HuH-7 (cell line): ENCODE results near the gene LRP11.
"Not testable (repeated sequence)": the region's sequence is repeated elsewhere in the genome, so short reads cannot be mapped to it uniquely, and the experiment has no call there.

Source experiments
- DNase-seq: peaks from one replicate; pipeline ENCODE4 v3.0.0; 2011; ENCODE audit warnings: low spot score

The LRP11 gene, protein sequence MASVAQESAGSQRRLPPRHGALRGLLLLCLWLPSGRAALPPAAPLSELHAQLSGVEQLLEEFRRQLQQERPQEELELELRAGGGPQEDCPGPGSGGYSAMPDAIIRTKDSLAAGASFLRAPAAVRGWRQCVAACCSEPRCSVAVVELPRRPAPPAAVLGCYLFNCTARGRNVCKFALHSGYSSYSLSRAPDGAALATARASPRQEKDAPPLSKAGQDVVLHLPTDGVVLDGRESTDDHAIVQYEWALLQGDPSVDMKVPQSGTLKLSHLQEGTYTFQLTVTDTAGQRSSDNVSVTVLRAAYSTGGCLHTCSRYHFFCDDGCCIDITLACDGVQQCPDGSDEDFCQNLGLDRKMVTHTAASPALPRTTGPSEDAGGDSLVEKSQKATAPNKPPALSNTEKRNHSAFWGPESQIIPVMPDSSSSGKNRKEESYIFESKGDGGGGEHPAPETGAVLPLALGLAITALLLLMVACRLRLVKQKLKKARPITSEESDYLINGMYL

DNA sequence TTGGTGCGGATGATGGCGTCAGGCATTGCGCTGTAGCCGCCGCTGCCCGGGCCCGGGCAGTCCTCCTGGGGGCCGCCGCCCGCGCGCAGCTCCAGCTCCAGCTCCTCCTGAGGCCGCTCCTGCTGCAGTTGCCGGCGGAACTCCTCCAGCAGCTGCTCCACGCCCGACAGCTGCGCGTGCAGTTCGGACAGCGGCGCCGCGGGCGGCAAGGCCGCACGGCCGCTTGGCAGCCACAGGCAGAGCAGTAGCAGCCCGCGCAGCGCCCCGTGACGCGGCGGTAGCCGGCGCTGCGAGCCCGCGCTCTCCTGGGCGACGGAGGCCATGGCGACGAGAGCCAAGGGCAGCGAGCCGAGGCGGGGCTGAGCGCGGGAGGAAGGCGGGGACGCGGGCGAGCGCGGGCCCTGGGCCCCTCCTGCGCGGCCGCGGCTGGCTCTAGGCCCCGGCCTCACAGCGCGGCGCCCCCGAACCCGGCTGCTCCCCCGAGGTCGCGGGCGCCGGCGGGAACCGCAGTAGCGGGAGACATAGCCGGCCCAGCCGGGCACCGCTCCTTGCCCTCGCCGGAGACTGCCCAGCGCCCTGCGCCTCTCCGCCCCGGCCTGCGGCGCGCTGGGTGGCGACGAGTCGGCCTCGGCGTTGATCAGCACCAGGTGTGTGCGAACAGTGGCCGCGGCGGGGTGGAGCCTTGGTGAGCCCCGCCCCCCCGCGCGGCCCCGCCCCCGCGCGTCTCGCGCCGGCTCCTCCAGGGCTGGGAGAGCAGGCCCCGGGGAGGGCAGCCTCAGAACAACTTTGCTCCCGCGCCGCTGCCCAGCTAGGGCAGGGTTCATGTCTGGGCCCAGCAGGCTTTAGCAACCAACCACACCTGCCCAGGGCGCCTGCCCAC lies at the start of gene LRP11:
LRP11 (minus strand) TSS at position 662 of the 880 bp plus-strand sequence; CDS start at position 323, 339 bp downstream.
- DNase-seq, result peak; percentile 96

DNA sequence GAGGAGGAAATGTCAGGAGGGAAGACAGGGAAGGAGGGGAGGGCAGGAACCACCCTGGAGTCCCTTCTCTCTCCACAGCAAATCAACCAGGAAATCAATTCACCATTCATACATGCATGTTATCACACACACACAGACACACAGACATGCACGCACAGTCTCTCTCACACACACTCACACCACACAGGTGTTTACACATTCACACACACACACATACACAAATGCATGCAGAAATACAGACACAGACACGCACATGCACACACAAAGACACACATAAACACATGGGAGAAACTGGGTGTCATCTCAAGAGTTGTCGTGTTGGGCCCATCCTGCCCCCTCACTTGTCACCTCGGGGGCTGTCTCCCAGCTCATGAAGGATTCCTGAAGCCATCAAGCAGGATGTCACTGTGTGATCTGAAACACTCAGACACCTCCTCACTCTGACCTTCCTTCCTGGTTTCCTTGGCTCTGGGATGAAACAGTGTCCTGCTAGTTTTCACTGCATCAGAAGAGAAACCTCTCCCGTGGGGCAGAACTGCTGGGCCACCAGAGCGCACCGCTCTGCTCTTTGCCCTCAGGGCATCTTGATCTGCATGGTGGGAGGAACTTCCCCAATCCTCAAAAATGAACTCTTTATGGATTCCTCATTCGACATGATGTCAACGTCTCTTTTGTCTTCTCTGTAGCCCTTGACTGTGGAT lies 49.5 kb upstream of the LRP11 start:
- DNase-seq, result no peak

DNA sequence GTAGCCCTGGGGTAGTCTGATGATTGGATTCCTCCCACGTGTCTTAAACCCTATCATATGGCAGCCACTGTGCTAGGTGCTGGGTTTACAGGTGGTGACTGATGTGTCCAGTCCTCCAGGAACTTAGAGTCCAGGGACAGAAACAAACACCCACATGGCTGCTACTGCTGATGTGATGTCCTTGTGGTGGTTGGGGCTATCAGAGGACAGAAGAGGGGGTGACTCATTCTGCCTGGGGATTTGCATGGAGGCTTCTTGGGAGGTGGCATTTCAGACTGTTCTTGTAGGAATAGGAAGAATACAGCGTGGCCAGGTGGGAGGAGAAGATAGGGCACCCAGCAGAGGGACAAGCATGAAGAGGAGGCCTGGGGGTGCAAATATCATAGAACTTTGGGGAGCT lies 48.9 kb upstream of the LRP11 start:
- DNase-seq, result no peak

DNA sequence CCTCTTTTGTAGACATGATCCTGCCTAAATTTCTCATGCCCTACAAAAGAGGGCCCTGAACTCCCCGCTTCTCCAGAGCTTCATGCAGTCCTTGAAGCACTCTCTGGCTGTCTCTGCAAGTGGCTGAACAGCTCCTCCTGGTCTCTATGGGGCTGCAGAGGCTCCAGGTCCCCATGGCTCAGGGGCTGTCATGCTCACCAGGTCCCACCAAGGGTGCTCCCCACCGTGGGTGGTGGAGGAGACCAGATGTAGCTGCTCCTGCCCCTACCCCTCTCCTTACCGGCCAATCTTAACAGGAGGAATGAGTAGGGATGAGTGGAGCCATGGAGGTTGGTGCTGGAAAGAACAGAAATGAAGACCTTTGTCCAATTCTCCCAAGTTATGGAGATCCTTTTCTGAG lies 48.5 kb upstream of the LRP11 start:
- not testable (repeated sequence) for DNase-seq

DNA sequence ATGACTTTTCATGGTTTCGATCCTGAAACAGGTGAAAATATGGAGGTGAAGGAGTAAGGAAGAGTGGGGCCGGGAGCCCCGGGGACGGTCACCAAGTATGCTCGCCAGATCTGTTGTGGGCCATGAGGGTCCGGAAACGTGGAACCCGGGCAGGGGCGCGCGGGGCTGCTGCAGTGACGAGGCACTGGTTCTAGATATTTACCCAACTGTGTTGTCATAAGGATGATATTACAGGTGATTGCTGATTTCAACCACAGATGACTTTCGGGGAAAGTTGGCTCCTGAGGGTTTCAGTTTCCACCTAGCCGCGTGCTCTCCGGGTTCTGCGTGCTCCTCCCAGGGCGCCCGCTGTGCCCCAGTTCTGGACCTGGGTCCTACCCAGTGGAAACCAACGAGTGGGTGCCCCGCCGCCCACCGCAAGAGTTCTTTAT lies 46.6 kb upstream of the LRP11 start:
- DNase-seq, result no peak

DNA sequence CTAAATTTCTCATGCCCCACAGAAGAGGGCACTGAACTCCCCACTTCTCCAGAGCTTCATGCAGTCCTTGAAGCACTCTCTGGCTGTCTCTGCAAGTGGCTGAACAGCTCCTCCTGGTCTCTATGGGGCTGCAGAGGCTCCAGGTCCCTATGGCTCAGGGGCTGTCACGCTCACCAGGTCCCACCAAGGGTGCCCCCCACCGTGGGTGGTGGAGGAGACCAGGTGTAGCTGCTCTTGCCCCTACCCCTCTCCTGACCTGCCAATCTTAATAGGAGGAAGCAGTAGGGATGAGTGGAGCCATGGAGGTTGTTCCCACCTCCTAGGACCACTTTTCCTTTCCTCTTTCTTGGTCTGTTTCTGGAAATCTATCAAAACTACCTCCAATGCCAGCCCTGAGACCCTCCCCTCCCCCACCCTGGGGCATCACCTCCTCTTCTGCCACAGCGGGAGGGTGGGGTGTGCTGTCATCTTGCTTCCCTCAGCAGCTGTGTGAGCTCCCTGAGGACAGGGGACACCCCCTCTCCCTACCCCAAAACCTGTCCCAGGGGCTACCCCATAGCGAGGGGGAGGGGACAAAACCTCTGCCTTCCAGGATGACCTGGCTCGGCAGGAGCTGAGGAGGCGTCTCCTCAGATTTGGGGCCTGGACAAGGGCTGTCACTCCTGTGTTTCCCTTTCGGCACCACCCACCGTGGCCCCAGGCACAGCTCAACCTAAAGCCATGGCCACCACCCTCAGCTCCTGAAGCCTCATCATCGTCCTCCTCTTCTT lies 45.7 kb upstream of the LRP11 start:
- no peak for DNase-seq

DNA sequence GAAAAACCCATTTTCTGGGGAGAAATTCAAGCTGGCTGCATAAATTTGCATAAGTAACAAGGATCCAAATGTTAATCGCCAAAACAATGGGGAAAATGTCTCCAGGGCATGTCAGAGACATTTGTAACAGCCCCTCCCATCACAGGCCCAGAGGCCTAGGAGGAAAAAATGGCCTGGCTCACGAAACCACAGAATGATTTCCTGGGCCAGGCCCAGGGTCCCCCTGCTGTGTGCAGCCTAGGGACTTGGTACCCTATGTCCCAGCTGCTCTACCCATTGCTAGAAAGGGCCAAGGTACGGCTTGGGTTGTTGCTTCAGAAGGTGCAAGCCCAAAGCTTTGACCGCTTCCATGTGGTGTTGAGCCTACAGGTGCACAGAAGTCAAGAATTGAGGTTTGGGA lies 44.3 kb upstream of the LRP11 start:
- not testable (repeated sequence) for DNase-seq

DNA sequence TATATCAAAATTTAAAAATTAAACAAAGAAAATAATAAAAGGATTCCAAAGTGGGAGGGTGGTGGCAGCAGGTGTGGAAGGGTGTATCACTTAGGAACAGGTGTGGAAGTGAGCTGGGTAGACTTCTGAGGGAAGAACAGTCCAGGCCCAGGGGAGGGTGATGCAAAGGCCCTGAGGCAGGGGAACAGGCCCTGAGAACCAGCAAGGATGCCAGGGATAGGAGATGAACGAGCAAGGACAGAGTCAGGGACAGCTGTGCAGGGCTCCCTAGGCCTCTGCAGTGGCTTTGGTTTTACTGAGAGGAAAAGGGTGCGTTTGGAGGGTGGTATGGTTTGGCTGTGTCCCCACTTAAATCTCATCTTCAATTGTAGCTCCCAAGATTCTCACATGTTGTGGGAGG lies 43.2 kb upstream of the LRP11 start:
- no peak for DNase-seq

DNA sequence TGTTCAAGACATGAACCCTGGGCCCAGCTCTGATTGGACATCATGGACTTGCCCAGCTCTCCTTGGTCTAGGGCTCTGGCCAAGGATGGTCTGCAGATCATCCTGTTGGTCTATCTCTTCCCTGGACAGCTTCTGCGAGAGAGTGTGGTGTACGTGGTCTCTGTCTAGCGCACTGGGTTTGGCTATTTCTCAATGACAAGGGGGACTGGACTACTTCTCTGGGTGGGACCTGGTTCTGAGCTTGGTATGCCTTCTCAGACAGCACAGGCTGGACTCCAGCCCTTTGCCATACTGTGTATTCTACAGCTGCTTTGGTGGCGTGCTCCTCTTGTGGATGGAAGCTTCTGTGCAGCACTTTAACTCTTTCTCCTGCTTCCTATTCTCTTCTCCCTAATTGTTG lies 42.2 kb upstream of the LRP11 start:
- DNase-seq, result no peak

DNA sequence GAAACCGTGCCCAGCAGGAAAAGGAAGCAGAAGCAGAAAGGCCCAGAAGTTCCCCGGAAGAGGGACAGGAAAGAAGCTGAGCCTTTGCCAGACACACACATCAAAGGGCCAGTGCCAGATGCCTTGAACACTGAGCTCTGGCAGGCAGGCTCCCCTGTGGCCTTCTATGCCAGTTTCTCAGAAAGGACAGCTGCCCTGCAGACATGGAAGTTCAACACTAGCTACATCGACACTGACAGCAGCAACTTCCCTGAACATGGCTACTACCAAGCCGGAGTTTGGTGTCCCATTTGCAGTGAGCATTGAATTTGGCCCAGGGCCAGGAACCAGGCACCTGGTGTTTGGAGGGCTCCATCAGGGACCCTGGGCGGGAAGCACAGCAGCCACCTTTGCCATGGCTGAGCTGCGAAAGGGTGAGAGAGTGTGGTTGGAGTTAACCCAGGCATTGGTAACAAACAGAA lies 41.8 kb upstream of the LRP11 start:
- no peak for DNase-seq

DNA sequence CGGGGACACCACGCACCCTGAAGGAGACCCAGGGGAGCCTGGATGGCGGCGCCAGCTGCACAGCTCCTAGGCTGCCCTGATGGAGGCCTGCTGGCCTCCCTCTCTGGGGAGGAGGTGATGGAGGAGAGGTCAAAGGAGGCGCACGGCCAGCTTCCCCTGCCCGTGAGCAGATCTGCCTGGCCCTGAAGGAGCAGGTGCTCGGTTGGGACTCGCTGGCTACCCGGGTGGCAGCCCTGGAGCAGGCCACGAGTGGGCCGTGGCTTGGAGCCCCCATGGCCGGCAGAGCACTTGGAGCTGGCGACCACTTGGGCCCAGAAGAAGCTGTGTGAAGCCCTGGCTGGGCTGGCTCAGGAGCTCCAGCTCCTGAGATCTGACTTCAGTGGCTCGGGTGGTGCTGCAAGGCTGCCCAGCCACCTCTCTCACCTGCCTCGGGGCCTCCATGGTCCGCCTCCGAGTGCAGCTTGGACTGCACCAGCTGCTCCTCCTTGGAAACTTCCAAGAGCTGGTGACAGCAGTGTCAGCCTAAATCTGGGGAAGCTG lies 41.3 kb upstream of the LRP11 start:
- no peak for DNase-seq

DNA sequence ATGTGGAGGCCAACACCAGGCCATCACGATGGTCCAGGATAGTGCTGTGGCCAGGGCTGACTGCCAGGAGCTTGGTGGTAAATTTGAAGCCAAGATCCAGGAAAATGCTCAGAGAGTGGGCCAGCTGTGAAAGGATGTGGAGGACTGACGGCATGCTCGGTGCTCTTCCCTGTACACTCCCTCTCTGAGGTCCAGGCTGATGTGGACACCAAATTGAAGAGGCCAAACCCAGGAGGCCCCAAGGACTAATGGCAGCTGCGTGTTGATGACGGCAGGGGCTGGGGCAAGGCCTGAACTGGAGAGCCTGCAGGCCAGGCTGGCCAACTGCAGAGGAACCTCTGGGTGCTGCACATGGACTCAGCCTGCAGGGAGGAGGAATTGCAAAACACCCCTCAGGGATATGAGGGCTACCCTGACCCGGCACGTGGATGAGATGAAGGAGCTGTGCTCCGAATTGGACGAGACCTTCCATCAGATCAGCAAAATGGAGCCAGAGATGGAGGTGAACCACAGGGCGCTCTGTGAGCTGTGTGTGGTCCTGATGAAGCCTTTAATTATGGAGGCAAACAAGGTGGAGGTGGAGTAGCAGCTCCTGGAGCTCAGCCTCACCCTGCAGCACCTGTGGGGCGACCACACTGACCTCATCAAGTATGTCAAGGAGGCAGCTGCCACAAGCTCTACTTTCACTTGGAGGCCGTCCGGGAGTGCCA lies 40.7 kb upstream of the LRP11 start:
- DNase-seq, result no peak

DNA sequence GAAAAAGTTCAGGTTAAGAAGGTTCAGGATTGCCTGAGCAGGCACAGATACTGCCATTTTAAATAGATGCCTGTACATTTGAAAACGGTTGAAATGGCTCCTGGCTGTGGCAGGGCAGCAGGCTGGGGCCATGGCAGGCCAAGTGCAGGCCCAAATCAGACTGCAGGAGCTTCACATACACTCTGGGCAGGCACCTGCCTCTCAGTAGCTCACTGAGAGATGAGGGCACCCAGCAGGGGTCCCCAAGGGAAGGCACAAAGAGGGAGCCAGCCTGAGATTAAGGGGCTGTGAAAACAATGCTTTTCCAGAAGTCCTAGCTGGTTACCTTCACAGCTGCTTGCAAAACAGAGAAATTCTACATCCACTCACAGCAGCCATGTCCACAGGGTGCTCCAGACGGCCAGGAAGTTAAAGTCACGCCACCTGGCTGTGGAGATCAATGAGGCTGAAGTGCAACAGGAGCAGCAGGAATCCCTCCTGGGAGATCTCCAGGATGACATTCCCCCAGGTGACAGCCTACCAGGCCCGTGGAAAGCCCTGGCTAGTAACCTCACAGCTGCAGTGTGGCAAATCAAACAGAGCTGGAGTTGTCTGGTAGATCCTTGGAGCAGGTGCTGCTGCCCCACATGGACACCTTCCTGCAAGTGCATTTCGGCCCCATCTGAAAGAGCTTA lies 39.9 kb upstream of the LRP11 start:
- DNase-seq, result no peak

DNA sequence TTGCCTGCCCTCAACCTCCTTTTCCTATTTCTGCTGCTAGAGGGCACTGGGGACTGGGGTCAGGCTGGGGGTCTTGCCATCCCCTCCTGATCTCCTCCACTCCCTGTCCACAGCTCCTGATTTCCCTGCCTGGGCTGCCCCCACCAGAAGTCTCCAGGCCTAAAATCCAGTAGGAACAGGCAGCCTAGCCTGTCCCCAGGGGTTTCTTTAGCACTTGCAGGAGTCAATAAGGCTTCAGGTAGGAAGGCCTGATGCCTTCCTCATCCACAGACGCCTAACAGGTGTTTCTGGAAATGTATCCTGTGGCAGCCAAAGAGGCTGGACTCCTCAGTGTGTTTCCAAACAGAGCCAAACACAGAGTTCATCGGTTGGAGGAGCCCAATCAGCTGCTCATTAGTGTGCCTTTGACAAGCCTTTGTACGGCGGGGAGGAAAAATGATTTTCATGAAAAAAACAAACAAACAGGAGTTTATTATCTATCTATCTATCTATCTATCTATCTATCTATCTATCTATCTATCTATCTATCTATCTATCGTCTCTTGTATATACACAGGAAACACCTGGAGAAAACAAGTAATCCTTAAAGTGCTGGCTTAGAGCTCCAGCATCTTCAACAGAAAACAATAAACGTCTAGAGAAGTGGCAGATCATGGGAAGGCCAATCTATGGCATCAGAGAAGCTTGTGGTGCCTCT lies 37.4 kb upstream of the LRP11 start:
- no peak for DNase-seq

DNA sequence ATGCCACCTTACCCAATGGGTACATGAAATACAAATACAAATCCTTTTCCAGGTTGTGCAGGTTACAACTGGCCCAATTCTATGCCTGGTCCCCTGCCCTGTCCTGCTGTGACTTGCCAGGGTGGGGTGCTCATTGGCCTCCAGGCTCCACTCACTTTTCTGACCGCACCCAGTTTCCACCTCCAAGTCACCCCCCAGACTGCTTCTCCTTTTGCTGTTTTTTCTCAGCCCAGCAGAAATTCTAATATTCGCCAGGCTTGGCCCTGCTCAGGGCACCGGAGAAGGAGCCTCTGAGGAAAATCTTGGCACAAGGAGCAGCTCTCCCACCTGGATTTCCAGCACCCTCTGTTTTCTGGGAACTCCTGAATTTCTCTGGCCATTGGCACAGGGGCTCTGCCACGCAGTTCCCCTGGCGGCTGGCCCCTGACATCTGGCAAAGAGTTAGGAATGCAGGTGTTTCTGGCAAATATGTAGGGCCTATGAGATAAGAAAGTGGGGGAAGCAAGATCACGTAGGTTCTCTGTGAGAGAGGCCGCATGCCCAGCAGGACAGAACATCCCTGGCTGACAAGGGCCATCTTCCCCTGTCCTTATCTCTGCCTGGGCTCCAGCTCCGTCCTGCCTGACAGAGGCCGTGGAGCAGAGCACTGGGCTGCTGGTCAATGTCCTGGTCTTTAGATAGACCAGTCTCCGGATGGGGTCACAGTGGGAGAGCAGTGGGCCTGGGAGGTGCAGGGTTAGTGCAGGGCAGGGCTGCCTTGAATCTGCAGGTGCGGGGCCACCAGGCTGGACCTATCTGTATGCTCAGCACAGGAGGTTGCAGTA lies 36.7 kb upstream of the LRP11 start:
- DNase-seq, result no peak

DNA sequence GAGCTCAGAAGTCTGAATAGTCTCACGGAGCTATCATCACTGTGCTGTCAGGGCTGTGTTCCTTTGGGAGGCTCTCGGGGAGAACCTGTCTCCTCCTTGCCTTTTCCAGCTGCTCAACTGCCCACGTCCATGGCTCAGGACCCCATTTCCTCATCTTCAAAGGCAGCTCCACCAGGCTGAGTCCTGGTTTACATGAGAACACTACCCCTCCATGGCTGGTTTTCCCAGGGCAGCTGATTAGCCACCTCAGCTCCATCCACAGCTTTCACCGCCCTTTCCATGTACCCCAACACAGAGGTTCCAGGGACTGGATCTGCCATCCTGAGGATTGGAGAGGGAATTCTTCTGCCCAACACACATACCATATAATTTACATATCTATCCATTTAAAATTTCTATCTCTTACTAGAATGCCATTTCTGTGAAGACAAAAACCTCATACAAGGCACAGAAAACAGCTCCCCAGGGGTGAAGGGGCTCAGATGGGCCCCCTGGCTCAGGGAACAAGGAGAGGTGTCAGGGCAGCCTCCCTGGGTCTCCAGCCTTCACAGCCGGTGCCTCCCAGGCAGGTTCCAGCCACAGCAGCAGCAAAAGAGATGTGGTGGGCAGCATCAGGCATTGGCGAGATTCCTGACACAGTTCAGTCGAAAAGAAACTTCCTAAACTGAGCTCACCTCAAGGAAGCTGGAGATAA lies 35.9 kb upstream of the LRP11 start:
- DNase-seq, result no peak

DNA sequence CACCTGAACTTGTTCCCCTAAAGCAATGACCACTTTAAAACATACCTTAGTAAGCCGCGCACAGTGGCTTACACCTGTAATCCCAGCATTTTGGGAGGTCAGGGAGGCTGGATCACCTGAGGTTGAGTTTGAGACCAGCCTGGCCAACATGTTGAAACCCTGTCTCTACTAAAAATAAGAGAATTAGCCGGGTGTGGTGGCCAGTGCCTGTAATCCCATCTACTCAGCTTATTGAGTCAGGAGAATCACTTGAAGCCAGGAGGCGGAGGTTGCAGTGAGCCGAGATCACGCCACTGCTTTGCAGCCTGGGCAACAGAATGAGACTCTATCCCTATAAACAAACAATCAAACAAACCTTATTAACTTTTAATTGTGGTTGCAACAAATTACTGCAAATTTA lies 35.3 kb upstream of the LRP11 start:
- DNase-seq, result no peak

DNA sequence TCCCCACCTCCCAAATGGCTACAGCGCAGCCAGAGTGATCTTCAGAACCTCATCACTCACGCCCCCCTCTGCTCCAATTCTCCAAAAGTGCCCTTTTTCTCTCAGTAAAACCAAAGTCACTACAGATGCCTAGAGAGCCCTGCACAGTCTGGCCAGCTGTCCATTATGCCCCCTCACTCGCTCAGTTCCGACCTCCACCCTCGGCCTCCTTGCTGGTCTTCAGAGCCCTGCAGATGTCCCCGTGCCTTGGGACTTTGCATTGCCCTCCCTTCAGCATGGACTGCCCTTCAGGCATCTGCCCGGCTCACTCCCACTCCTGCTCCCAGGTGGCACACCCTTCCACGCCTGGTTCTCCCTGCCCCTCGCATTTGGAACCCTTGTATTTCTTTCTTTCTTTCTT lies 34.8 kb upstream of the LRP11 start:
- DNase-seq, result no peak
